ENCODE results near the gene CYP3A5. TPM values are rescaled to one million over a fixed set of nuclear protein-coding genes. Genes with fewer than 3 reads are reported as not detected.

CYP3A5 gene
- total and polyA plus RNA-seq, 2 of the 13 experiments (the other 11 are each of a cell fraction or from before 2014, with no cell fraction given): 5.7 to 9.3 TPM

GRCh38 chr7:99693427-99694200 is 13.8 kb upstream of the CYP3A5 start (continued):
- no peak for TF ChIP-seq ZNF674 (CRISPR knock-in tag; IDR thresholded peaks at IDR 0.05; ENCODE audit: low read depth)
- no peak for TF ChIP-seq ZSCAN20 (CRISPR knock-in tag; IDR thresholded peaks at IDR 0.05; ENCODE audit: borderline replicate concordance)
- no peak for TF ChIP-seq SOX6 (IDR thresholded peaks at IDR 0.05)
- peak; percentile 78 for TF ChIP-seq SOX6 (CRISPR knock-in tag; IDR thresholded peaks at IDR 0.05)
- TF ChIP-seq CEBPZ (IDR thresholded peaks at IDR 0.05; ENCODE audit: low read length): no peak
- TF ChIP-seq HNRNPUL1 (IDR thresholded peaks at IDR 0.05; ENCODE audit: low read depth, low read length): no peak
- TF ChIP-seq SOX13 (IDR thresholded peaks at IDR 0.05): no peak
- TF ChIP-seq SOX13 (CRISPR knock-in tag; conservative IDR thresholded peaks at IDR 0.05 in 1 of 2, IDR thresholded peaks at IDR 0.05 in 1 of 2): peak in 1 of 2 experiments; percentile 76; a peak in 2 of 4 replicates
- no peak for TF ChIP-seq THAP7 (CRISPR knock-in tag; IDR thresholded peaks at IDR 0.05)
- no peak for TF ChIP-seq SCMH1 (CRISPR knock-in tag; IDR thresholded peaks at IDR 0.05; ENCODE audit: borderline replicate concordance)
- TF ChIP-seq BRCA1 (CRISPR knock-in tag; IDR thresholded peaks at IDR 0.05): no peak
- no peak for TF ChIP-seq CREBL2 (CRISPR knock-in tag; IDR thresholded peaks at IDR 0.05; ENCODE audit: borderline replicate concordance)
- TF ChIP-seq ZBTB43 (CRISPR knock-in tag; conservative IDR thresholded peaks at IDR 0.05): peak; percentile 85
- TF ChIP-seq E2F2 (CRISPR knock-in tag; IDR thresholded peaks at IDR 0.05; ENCODE audit: borderline replicate concordance): no peak
- no peak; the same call in 1 of the 2 replicates for TF ChIP-seq ZC3H13 (CRISPR knock-in tag; IDR thresholded peaks at IDR 0.05)
- TF ChIP-seq GTF3A (CRISPR knock-in tag; conservative IDR thresholded peaks at IDR 0.05): no peak
- TF ChIP-seq THRA (CRISPR knock-in tag; IDR thresholded peaks at IDR 0.05; ENCODE audit: borderline replicate concordance): peak; percentile 87
- no peak for TF ChIP-seq NONO (IDR thresholded peaks at IDR 0.05)
- TF ChIP-seq NONO (CRISPR knock-in tag; conservative IDR thresholded peaks at IDR 0.05): 0 out of 2 replicates have a peak, but pooled peaks have one; percentile 59
- peak; percentile 34; the same call in 1 of the 2 replicates for TF ChIP-seq NR2F6 (IDR thresholded peaks at IDR 0.05)
- peak; percentile 53; the same call in 1 of the 2 replicates for TF ChIP-seq NR2F6 (CRISPR knock-in tag; IDR thresholded peaks at IDR 0.05)
- no peak for TF ChIP-seq MXD4 (CRISPR knock-in tag; IDR thresholded peaks at IDR 0.05)

Measured in HepG2 (cell line).